RPMI8226 (cell line): ENCODE results near the gene FREM2.

Experiments
- DNase-seq: peaks from one replicate; pipeline ENCODE4 v3.0.0-alpha.2; 2015

FREM2 gene

GRCh38 chr13:38688674-38689073 lies 1.8 kb downstream of the FREM2 start:
- DNase-seq: no peak

GRCh38 chr13:38690231-38690630 lies 3.4 kb downstream of the FREM2 start:
- no peak for DNase-seq

- no peak for DNase-seq
These were observed 6.3 kb downstream of the FREM2 start for GRCh38 chr13:38693168-38693567.

- DNase-seq: no peak
These were observed 6.8 kb downstream of the FREM2 start for GRCh38 chr13:38693641-38694040.

GRCh38 chr13:38697197-38697596 lies 10.3 kb downstream of the FREM2 start:
- no peak for DNase-seq

GRCh38 chr13:38697628-38698333 lies 10.9 kb downstream of the FREM2 start:
- no peak for DNase-seq

GRCh38 chr13:38700051-38700450 lies 13.2 kb downstream of the FREM2 start:
- no peak for DNase-seq

- no peak for DNase-seq
These were observed 15.8 kb downstream of the FREM2 start for GRCh38 chr13:38702669-38703068.

GRCh38 chr13:38703255-38703654 lies 16.4 kb downstream of the FREM2 start:
- no peak for DNase-seq

- no peak for DNase-seq
These were observed 18.5 kb downstream of the FREM2 start for GRCh38 chr13:38705365-38705764.

GRCh38 chr13:38707460-38707859 lies 20.6 kb downstream of the FREM2 start:
- DNase-seq: no peak

GRCh38 chr13:38713046-38713445 lies 26.2 kb downstream of the FREM2 start:
- DNase-seq: no peak

GRCh38 chr13:38718374-38718773 lies 31.5 kb downstream of the FREM2 start:
- no peak for DNase-seq

- no peak for DNase-seq
These were observed 43.5 kb downstream of the FREM2 start for GRCh38 chr13:38730332-38730731.

- DNase-seq: no peak
These were observed 46.3 kb downstream of the FREM2 start for GRCh38 chr13:38733146-38733545.

GRCh38 chr13:38735665-38736440 lies 49.0 kb downstream of the FREM2 start:
- no peak for DNase-seq

GRCh38 chr13:38743466-38743865 lies 56.6 kb downstream of the FREM2 start:
- no peak for DNase-seq

GRCh38 chr13:38752686-38753085 lies 65.8 kb downstream of the FREM2 start:
- no peak for DNase-seq

GRCh38 chr13:38753878-38754277 lies 67.0 kb downstream of the FREM2 start:
- no peak for DNase-seq

GRCh38 chr13:38755793-38756192 lies 68.9 kb downstream of the FREM2 start:
- DNase-seq: no peak

GRCh38 chr13:38758277-38758676 lies 71.4 kb downstream of the FREM2 start:
- no peak for DNase-seq

- DNase-seq: no peak
These were observed 72.5 kb downstream of the FREM2 start for GRCh38 chr13:38759390-38759789.

- peak; percentile 34 for DNase-seq
These were observed 76.8 kb downstream of the FREM2 start for GRCh38 chr13:38763446-38764381.
